Measurements from ENCODE around the gene PNKP. TPM values are rescaled to one million over a fixed set of nuclear protein-coding genes. Genes with fewer than 3 reads are reported as not detected.

The PNKP gene
- total RNA-seq, 2 donors from 2014 or later = 161 to 163 TPM

GRCh38 chr19:49859682-49860335 lies 7.6 kb downstream of the PNKP start:
- Mint-ChIP-seq H3K27me3 (ENCODE audit: insufficient read depth) (no peaks in the 10 kb centered on the region), H3K4me3 (no peak overlapping the region), H3K27ac (peak overlapping the region; percentile 48), H3K36me3 (ENCODE audit: low read depth) (peaks cover 54% of the 10 kb centered on the region), H3K4me1 (no peaks in the 10 kb centered on the region), H3K9me3 (no peaks in the 10 kb centered on the region)
- Histone ChIP-seq H3K9ac (ENCODE audit: extremely low read depth, low read length, poor library complexity, severe bottlenecking) (no peak overlapping the region), H3K4me3 (ENCODE audit: low read length) (no peak overlapping the region), H3K9me3 (ENCODE audit: control insufficient read depth, low read length) (no peaks in the 10 kb centered on the region), H3K4me1 (ENCODE audit: control insufficient read depth, insufficient read depth, low read length) (no peaks in the 10 kb centered on the region), H3K27me3 (ENCODE audit: control insufficient read depth, insufficient read depth, low read length, poor library complexity, severe bottlenecking) (no peaks in the 10 kb centered on the region), H3K36me3 (ENCODE audit: control insufficient read depth, insufficient read depth, low read length) (peaks cover 68% of the 10 kb centered on the region), H3K27ac (ENCODE audit: low read depth, low read length) (peak overlapping the region; percentile 22)
- DNase-seq = peak; percentile 51
- 94 to 98% methylated on average over 14 to 22 of the region's 22 CpGs for WGBS, 2 experiments (ENCODE audit: insufficient coverage in 1 of 2, insufficient read length in 1 of 2)
- TF ChIP-seq, protein P1, sequence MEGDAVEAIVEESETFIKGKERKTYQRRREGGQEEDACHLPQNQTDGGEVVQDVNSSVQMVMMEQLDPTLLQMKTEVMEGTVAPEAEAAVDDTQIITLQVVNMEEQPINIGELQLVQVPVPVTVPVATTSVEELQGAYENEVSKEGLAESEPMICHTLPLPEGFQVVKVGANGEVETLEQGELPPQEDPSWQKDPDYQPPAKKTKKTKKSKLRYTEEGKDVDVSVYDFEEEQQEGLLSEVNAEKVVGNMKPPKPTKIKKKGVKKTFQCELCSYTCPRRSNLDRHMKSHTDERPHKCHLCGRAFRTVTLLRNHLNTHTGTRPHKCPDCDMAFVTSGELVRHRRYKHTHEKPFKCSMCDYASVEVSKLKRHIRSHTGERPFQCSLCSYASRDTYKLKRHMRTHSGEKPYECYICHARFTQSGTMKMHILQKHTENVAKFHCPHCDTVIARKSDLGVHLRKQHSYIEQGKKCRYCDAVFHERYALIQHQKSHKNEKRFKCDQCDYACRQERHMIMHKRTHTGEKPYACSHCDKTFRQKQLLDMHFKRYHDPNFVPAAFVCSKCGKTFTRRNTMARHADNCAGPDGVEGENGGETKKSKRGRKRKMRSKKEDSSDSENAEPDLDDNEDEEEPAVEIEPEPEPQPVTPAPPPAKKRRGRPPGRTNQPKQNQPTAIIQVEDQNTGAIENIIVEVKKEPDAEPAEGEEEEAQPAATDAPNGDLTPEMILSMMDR (conservative IDR thresholded peaks at IDR 0.05) = no peak

- Mint-ChIP-seq H3K4me3 (no peak overlapping the region), H3K27me3 (ENCODE audit: insufficient read depth) (no peaks in the 10 kb centered on the region), H3K36me3 (ENCODE audit: low read depth) (peaks cover 41% of the 10 kb centered on the region), H3K9me3 (no peaks in the 10 kb centered on the region), H3K4me1 (peaks cover 3% of the 10 kb centered on the region), H3K27ac (peak overlapping the region; percentile 35)
- Histone ChIP-seq H3K9me3 (ENCODE audit: control insufficient read depth, low read length) (no peaks in the 10 kb centered on the region), H3K27ac (ENCODE audit: low read depth, low read length) (no peak overlapping the region), H3K4me3 (ENCODE audit: low read length) (no peak overlapping the region), H3K36me3 (ENCODE audit: control insufficient read depth, insufficient read depth, low read length) (peaks cover 59% of the 10 kb centered on the region), H3K9ac (ENCODE audit: extremely low read depth, low read length, poor library complexity, severe bottlenecking) (no peak overlapping the region), H3K4me1 (ENCODE audit: control insufficient read depth, insufficient read depth, low read length) (no peaks in the 10 kb centered on the region), H3K27me3 (ENCODE audit: control insufficient read depth, insufficient read depth, low read length, poor library complexity, severe bottlenecking) (no peaks in the 10 kb centered on the region)
- DNase-seq = peak; percentile 64
- WGBS, 2 experiments (ENCODE audit: insufficient coverage in 1 of 2, insufficient read length in 1 of 2) = 96% methylated on average over 27 to 37 of the region's 37 CpGs
- TF ChIP-seq, protein P1 (conservative IDR thresholded peaks at IDR 0.05) = no peak
These were observed 9.0 kb downstream of the PNKP start for GRCh38 chr19:49858088-49858985.

DNA sequence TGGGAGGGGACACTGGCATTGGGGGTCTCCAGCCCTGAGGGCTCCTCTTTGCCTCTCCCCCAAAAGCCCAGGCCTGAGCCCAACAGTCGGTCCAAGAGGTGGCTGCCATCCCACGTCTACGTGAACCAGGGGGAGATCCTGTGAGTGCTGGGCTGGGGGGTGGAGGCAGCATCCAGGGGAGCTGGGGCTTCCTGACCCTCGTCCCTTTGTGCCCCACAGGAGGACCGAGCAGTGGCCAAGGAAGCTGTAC lies 9.6 kb downstream of the PNKP start:
- H3K27me3 ChIP-seq (ENCODE audit: control insufficient read depth, insufficient read depth, low read length, poor library complexity, severe bottlenecking) = no peaks in the 10 kb centered on the region
- DNase-seq = peak; percentile 60
- H3K9me3 Mint-ChIP-seq = no peaks in the 10 kb centered on the region
- peak overlapping the region; percentile 51 for H3K27ac ChIP-seq (ENCODE audit: low read depth, low read length)
- no peak overlapping the region for H3K9ac ChIP-seq (ENCODE audit: extremely low read depth, low read length, poor library complexity, severe bottlenecking)
- H3K4me1 Mint-ChIP-seq = peaks cover 7% of the 10 kb centered on the region
- TF ChIP-seq, protein P1 (conservative IDR thresholded peaks at IDR 0.05) = no peak
- peaks cover 2% of the 10 kb centered on the region for H3K4me1 ChIP-seq (ENCODE audit: control insufficient read depth, insufficient read depth, low read length)
- no peak overlapping the region for H3K27ac Mint-ChIP-seq
- peaks cover 54% of the 10 kb centered on the region for H3K36me3 ChIP-seq (ENCODE audit: control insufficient read depth, insufficient read depth, low read length)
- no peaks in the 10 kb centered on the region for H3K9me3 ChIP-seq (ENCODE audit: control insufficient read depth, low read length)
- WGBS, 2 experiments (ENCODE audit: insufficient coverage in 1 of 2, insufficient read length in 1 of 2) = 87 to 94% methylated on average over 3 to 5 of the region's 5 CpGs
- no peak overlapping the region for H3K4me3 ChIP-seq (ENCODE audit: low read length)
- H3K27me3 Mint-ChIP-seq (ENCODE audit: insufficient read depth) = no peaks in the 10 kb centered on the region
- no peak overlapping the region for H3K4me3 Mint-ChIP-seq
- peaks cover 38% of the 10 kb centered on the region for H3K36me3 Mint-ChIP-seq (ENCODE audit: low read depth)

Data from endodermal cell (in vitro differentiated cells).